Muscle of leg (tissue), 11 donors: ENCODE results near the gene RPTOR. TPM values are rescaled to one million over a fixed set of nuclear protein-coding genes. Genes with fewer than 3 reads are reported as not detected.

Source experiments
- DNase-seq: peaks from one replicate; pipeline ENCODE4 v3.0.0; 2013
- H3K27ac ChIP-seq: one replicate; pipeline ENCODE4 v1.5.1; 2013; ENCODE audit warnings: mild to moderate bottlenecking, low read length, control low read depth
- H3K27me3 ChIP-seq: one replicate; pipeline ENCODE4 v1.6.1; 2013; ENCODE audit warnings: low read length; ENCODE audit not compliant: control insufficient read depth, insufficient read depth
- H3K36me3 ChIP-seq: one replicate; pipeline ENCODE4 v1.6.1; 2013; ENCODE audit warnings: low read length; ENCODE audit not compliant: control insufficient read depth, insufficient read depth
- H3K4me1 ChIP-seq: one replicate; pipeline ENCODE4 v1.6.1; 2013; ENCODE audit warnings: low read length; ENCODE audit not compliant: control insufficient read depth, insufficient read depth
- H3K4me3 ChIP-seq: one replicate; pipeline ENCODE4 v1.5.1; 2013; ENCODE audit warnings: low read length, control low read depth
- H3K9me3 ChIP-seq: replicated peaks from 2 replicates; pipeline ENCODE4 v1.6.1; 2013; ENCODE audit warnings: low read depth, low read length; ENCODE audit not compliant: control insufficient read depth
- WGBS: methylation state at CpG from one replicate; pipeline ENCODE4 v1.1.5; 2013; ENCODE audit warnings: missing lambda C conversion rate; ENCODE audit not compliant: insufficient coverage; 5-methylcytosine and 5-hydroxymethylcytosine counted together
- polyA plus RNA-seq, 8 donors: library from polyadenylated mRNA; unstranded; fragments of 120-200 nt; gene quantifications; one replicate each; pipeline versions ENCODE4 v1.2.1 to v1.2.3, GENCODE V29; 2013; ENCODE audit warnings: inconsistent platforms in 1 of 8, low replicate concordance in 1 of 8; ENCODE audit not compliant: insufficient read length in 8 of 8, insufficient read depth in 1 of 8
- total RNA-seq: library from RNA; stranded (reverse); fragments of 120-200 nt; gene quantifications from one replicate; pipeline ENCODE4 v1.2.4, GENCODE V29; 2013

Gene RPTOR
- total and polyA plus RNA-seq, 9 donors: 17.3 to 23.7 (median 20.0) TPM

- no peaks in the 10 kb centered on the region for H3K9me3 ChIP-seq
- H3K27me3 ChIP-seq: no peaks in the 10 kb centered on the region
- H3K4me3 ChIP-seq: no peak overlapping the region
- no peaks in the 10 kb centered on the region for H3K4me1 ChIP-seq
- H3K36me3 ChIP-seq: no peaks in the 10 kb centered on the region
- DNase-seq: no peak
- 85% methylated on average over 15 of the region's 19 CpGs for WGBS
- no peak overlapping the region for H3K27ac ChIP-seq
These were observed 130.9 kb downstream of the RPTOR start for GRCh38 chr17:80675438-80676095.

GRCh38 chr17:80676096-80676466 lies 131.4 kb downstream of the RPTOR start:
- Histone ChIP-seq H3K4me3 (no peak overlapping the region), H3K36me3 (no peaks in the 10 kb centered on the region), H3K27ac (no peak overlapping the region), H3K27me3 (no peaks in the 10 kb centered on the region), H3K4me1 (no peaks in the 10 kb centered on the region), H3K9me3 (no peaks in the 10 kb centered on the region)
- no peak for DNase-seq
- 97% methylated on average over 7 of the region's 7 CpGs for WGBS

DNA sequence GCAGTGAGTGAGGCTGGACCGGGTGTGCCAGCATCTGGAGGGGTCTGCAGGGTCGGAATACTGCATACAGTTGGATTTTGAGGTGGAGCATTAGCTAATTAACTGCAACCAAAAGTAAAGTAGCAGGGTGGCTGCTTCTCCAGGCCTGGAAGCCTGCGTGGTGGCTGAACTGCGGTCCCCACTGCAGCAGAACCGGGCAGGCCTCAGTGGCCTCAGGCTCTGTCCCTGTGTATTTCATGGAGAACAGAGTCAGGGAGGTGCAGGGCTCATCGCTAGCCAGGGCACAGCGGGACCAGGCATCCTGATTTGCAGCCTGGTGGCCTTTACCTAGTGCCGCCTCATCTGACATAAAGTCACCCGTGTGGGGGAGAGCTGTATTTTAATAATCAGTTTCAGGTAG lies 131.9 kb downstream of the RPTOR start:
- 95% methylated on average over 9 of the region's 9 CpGs for WGBS
- H3K27me3 ChIP-seq: no peaks in the 10 kb centered on the region
- no peak for DNase-seq
- no peaks in the 10 kb centered on the region for H3K9me3 ChIP-seq
- no peak overlapping the region for H3K27ac ChIP-seq
- no peak overlapping the region for H3K4me3 ChIP-seq
- H3K4me1 ChIP-seq: no peaks in the 10 kb centered on the region
- H3K36me3 ChIP-seq: no peaks in the 10 kb centered on the region

DNA sequence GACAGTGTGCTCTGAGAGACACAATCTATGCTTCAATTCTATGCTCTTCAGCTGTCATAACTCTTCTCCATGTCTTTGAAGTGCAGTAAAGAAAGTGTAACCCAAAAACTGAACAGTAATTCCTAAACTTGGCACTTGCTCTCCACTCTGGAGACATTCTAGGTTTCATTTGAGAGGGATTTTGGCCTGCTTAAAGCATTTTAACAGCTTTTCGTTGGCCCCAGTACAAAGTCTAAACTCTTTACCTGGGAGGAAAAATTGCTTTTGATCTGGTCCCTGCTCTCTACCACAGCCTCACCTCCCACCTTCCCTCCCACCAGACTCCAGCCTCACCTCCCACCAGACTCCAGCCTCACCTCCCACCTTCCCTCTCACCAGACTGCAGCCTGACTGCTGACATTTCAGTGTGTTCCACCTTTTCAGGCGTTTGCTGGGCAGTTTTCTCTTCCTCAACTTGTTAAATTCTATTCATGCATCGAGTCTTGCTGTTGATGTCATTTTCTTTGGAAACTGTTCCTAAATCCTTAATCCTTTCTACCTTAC lies 132.6 kb downstream of the RPTOR start:
- WGBS: 60% methylated on average over 2 of the region's 3 CpGs
- no peak overlapping the region for H3K4me3 ChIP-seq
- H3K9me3 ChIP-seq: no peaks in the 10 kb centered on the region
- no peak overlapping the region for H3K27ac ChIP-seq
- no peaks in the 10 kb centered on the region for H3K36me3 ChIP-seq
- no peak for DNase-seq
- no peaks in the 10 kb centered on the region for H3K27me3 ChIP-seq
- H3K4me1 ChIP-seq: no peaks in the 10 kb centered on the region

DNA sequence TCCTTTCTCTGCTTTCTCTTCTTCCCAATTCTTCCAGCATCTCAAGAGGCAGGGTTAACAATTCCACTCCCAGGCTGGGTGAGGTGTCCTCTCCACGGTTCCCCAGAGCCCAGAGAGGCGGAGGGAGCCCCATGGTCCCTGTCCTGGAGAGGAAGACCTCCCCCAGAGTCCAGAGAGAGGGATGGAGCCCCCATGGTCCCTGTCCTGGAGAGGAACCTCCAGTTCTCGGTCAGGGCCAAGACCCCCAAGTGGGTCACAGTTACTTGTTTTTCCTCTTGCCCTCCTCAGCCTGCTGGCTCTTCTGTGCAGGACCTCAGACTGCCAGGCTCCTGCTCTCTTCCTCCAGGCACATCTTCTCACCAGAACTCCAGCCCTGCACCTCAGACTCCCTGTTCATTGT lies 135.2 kb downstream of the RPTOR start:
- no peaks in the 10 kb centered on the region for H3K4me1 ChIP-seq
- H3K27me3 ChIP-seq: no peaks in the 10 kb centered on the region
- 90% methylated on average over 3 of the region's 3 CpGs for WGBS
- no peaks in the 10 kb centered on the region for H3K9me3 ChIP-seq
- H3K27ac ChIP-seq: no peak overlapping the region
- peaks cover 5% of the 10 kb centered on the region for H3K36me3 ChIP-seq
- no peak overlapping the region for H3K4me3 ChIP-seq
- DNase-seq: no peak

DNA sequence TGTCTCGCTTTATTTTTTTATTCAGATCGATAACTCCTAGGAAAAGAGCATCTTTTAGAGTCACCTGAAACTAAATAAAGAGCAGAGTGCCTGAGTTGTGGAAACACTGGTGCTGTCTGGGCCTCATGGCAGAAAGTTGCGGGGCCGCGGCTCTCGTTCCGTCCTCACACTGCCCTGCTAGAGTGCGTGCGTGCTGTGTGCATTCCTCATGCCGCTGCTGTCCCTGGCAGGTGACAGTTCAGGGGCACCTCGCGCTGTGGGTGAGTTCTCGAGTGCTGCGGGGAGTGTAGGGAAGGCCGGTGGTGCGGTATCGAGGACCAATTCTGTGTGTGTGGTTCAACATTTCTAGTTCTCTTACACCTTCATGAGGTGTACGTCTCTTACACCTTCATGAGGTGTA lies 136.6 kb downstream of the RPTOR start:
- Histone ChIP-seq H3K36me3 (peaks cover 5% of the 10 kb centered on the region), H3K4me1 (no peaks in the 10 kb centered on the region), H3K27ac (no peak overlapping the region), H3K4me3 (no peak overlapping the region), H3K27me3 (no peaks in the 10 kb centered on the region), H3K9me3 (no peaks in the 10 kb centered on the region)
- WGBS: 98% methylated on average over 5 of the region's 18 CpGs
- no peak for DNase-seq

GRCh38 chr17:80682372-80682771 lies 137.7 kb downstream of the RPTOR start:
- WGBS: 92% methylated on average over 3 of the region's 6 CpGs
- H3K4me1 ChIP-seq: no peaks in the 10 kb centered on the region
- DNase-seq: no peak
- peaks cover 8% of the 10 kb centered on the region for H3K36me3 ChIP-seq
- no peak overlapping the region for H3K27ac ChIP-seq
- no peaks in the 10 kb centered on the region for H3K9me3 ChIP-seq
- no peaks in the 10 kb centered on the region for H3K27me3 ChIP-seq
- no peak overlapping the region for H3K4me3 ChIP-seq

DNA sequence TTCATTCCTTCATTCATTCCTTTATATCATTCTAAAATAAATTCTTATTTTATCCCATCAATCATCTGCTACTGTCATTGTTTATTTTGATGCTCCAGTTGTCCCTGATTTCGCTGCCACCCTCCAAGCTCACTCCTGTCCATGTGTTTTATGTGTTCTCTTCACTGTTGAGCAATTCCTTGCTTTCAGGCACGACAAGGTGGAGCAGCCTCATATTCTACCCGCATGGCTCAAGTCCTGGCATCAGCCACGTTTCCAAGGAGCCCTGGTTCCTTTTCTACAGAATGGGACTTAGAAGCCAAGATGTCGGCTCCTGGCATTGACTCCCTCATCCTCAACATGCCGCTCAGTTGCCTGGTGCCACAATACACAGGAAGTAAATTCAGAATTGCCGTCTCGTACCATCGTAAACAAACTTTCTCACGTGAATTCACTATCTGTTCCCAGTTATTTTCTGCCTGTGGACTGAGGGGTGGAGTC lies 139.0 kb downstream of the RPTOR start:
- Histone ChIP-seq H3K4me3 (no peak overlapping the region), H3K4me1 (no peaks in the 10 kb centered on the region), H3K9me3 (peaks cover 2% of the 10 kb centered on the region), H3K36me3 (peaks cover 10% of the 10 kb centered on the region), H3K27me3 (no peaks in the 10 kb centered on the region), H3K27ac (no peak overlapping the region)
- DNase-seq: no peak
- WGBS: 89% methylated on average over 6 of the region's 10 CpGs

- Histone ChIP-seq H3K9me3 (peaks cover 2% of the 10 kb centered on the region), H3K27me3 (no peaks in the 10 kb centered on the region), H3K4me3 (no peak overlapping the region), H3K36me3 (peaks cover 10% of the 10 kb centered on the region), H3K27ac (no peak overlapping the region), H3K4me1 (no peaks in the 10 kb centered on the region)
- no peak for DNase-seq
- 95% methylated on average over 5 of the region's 9 CpGs for WGBS
These were observed 143.2 kb downstream of the RPTOR start for GRCh38 chr17:80687839-80688238.

- 74% methylated on average over 7 of the region's 13 CpGs for WGBS
- Histone ChIP-seq H3K27me3 (no peaks in the 10 kb centered on the region), H3K4me3 (no peak overlapping the region), H3K9me3 (peaks cover 2% of the 10 kb centered on the region), H3K4me1 (no peaks in the 10 kb centered on the region), H3K36me3 (peaks cover 5% of the 10 kb centered on the region), H3K27ac (no peak overlapping the region)
- DNase-seq: no peak
These were observed 144.5 kb downstream of the RPTOR start for GRCh38 chr17:80689129-80689619.
